Activated CD4-positive, alpha-beta memory T cell treated with anti-CD3 and anti-CD28 coated beads for 36 hours (primary cell): ENCODE data around the gene TSEN34. TPM values are rescaled to one million over a fixed set of nuclear protein-coding genes. Genes with fewer than 3 reads are reported as not detected.
"Not testable (repeated sequence)": the region's sequence is repeated elsewhere in the genome, so short reads cannot be mapped to it uniquely, and the experiment has no call there.

Experiments
- CTCF ChIA-PET: fragments of 350-600 bp; sonication (Branson Sonifier 250); formaldehyde crosslinking; loops from one replicate; lab custom pipeline; 2021; ENCODE audit warnings: antibody characterized with exemption, inconsistent platforms; lab: Charles Lee
- POLR2A ChIA-PET: fragments of 350-600 bp; sonication (Branson Sonifier 250); formaldehyde crosslinking; loops from one replicate; lab custom pipeline; 2021; ENCODE audit warnings: antibody characterized with exemption; lab: Charles Lee
- DNase-seq: peaks from one replicate; pipeline ENCODE4 v3.0.0-alpha.2; 2020
- H3K27ac Mint-ChIP-seq: one replicate; pipeline ENCODE4 v1.8.0; 2021; ENCODE audit warnings: mixed read lengths
- H3K27me3 Mint-ChIP-seq: one replicate; pipeline ENCODE4 v1.8.0; 2021; ENCODE audit warnings: mixed read lengths
- H3K36me3 Mint-ChIP-seq: one replicate; pipeline ENCODE4 v1.8.0; 2021; ENCODE audit warnings: mixed read lengths
- H3K4me1 Mint-ChIP-seq: one replicate; pipeline ENCODE4 v1.8.0; 2021; ENCODE audit warnings: low read depth, mixed read lengths
- H3K4me3 Mint-ChIP-seq: one replicate; pipeline ENCODE4 v1.8.0; 2021; ENCODE audit warnings: mild to moderate bottlenecking, mixed read lengths
- H3K9me3 Mint-ChIP-seq: one replicate; pipeline ENCODE4 v1.8.0; 2021; ENCODE audit warnings: mixed read lengths
- intact Hi-C: fragments of 100-400 bp; cut with micrococcal nuclease; formaldehyde crosslinking; loops from one replicate; pipeline ENCODE4 v1.15.1; 2023
- total RNA-seq, 2 experiments: library from RNA; stranded (reverse); gene quantifications; one replicate each; pipeline ENCODE4 v1.2.3, GENCODE V29; 2021

TSEN34 gene
- total RNA-seq, 2 experiments from 2014 or later, result 15.5 to 16.3 TPM

DNA sequence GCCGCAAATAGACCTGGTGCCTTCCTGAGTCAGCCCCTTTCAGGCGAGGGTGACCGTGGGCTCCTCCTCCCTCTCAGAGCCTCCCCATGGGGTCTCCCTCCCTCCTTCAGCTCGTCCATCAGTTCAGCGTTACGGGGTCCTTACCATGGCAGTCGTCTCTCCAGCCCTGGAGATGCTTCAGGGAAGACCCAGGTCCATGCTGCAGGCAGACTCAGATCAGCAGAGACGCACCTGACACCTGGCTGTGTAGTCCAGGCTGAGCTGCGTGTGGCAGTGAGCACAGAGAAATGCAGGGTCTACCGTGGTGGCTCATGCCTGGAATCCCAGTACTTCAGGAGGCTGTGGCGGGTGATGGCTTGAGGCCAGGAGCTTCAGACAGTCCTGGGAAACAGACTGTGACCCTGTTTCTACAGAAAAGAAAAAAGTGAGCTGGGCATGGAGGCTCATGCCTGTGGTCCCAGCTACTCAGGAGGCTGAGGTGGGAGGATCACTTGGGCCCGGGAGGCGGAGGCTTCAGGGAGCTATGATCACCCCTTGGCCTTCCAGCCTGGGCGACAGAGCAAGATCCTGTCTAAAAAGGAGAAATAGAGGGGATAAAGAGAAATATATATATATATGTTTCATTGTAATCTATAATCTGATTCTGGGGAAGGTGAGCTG lies 32.3 kb downstream of the TSEN34 start:
- H3K27me3 Mint-ChIP-seq, intact Hi-C loops, H3K9me3 Mint-ChIP-seq, POLR2A ChIA-PET, CTCF ChIA-PET, H3K36me3 Mint-ChIP-seq, DNase-seq, H3K4me3 Mint-ChIP-seq: not testable (repeated sequence)
- H3K27ac Mint-ChIP-seq, result peak overlapping the region; percentile 64
- peaks cover 16% of the 10 kb centered on the region for H3K4me1 Mint-ChIP-seq

DNA sequence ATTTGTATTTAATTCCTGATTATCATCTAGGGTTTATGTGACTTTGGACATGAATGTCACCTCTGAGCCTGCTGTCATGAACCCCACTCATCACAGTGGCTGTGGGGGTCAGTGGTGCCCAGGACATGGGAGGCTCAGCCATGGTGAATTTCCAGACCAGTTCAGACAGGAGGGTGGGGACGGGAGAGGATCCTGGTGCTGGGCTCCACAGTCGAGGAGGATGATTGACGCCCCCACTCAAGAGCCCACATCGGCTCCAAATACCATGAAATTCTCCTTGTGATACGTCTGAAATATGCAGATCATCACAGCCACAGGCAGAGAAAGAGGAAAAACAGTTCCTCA lies 32.8 kb downstream of the TSEN34 start:
- H3K9me3 Mint-ChIP-seq, DNase-seq, POLR2A ChIA-PET, H3K36me3 Mint-ChIP-seq, H3K4me3 Mint-ChIP-seq, intact Hi-C loops, H3K27me3 Mint-ChIP-seq, CTCF ChIA-PET, H3K27ac Mint-ChIP-seq: not testable (repeated sequence)
- H3K4me1 Mint-ChIP-seq, result peaks cover 16% of the 10 kb centered on the region

DNA sequence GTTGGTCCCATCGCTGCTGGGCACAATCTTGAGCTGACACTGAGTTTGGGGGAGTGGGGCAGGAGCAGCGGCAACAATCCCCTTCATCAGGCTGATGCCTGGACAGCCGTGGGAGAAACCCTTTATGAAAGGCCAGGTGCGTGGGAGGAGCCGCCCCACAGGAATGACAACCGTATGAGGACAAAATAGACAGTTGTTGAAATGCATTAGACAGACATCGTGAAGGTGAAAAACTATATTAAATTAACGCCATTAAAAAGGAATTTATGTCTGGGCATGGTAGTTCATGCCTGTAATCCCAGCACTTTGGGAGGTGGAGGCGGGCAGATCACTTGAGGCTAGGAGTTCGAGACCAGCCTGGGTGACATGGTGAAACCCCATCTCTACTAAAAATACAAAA lies 33.5 kb downstream of the TSEN34 start:
- H3K9me3 Mint-ChIP-seq, POLR2A ChIA-PET, intact Hi-C loops, H3K27ac Mint-ChIP-seq, H3K36me3 Mint-ChIP-seq, H3K27me3 Mint-ChIP-seq, DNase-seq, H3K4me3 Mint-ChIP-seq: not testable (repeated sequence)
- H3K4me1 Mint-ChIP-seq, result peaks cover 16% of the 10 kb centered on the region
- CTCF ChIA-PET, result interaction anchor here (0.7 kb wide), 1 partner anchor 1077 kb away, joined by 3 read pairs; no protein-coding TSS in a partner anchor

DNA sequence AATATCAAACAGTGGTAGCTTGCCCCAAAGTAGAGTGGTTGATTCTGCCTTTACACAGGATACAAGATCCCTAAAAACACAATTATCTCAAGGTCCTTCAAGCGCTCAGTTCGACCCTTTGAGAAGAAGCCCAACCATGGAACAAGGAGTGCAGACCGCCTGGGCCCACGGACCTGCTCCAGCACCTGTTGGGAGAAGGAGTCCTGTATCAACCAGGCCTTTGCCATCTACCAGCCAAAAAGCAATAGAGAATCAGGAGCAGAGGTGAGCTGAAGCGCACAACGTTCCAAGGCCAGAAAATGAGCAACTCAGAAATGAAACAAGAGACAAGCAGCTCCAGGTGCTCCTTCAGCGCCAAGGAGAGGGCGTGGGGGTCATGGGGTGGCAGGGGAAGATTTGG lies 38.0 kb downstream of the TSEN34 start:
- H3K4me1 Mint-ChIP-seq, result peaks cover 8% of the 10 kb centered on the region
- no peaks in the 10 kb centered on the region for H3K9me3 Mint-ChIP-seq
- H3K27me3 Mint-ChIP-seq, result peaks cover 21% of the 10 kb centered on the region
- intact Hi-C loops, result no loop called here
- no peak overlapping the region for H3K27ac Mint-ChIP-seq
- no peaks in the 10 kb centered on the region for H3K36me3 Mint-ChIP-seq
- no peak overlapping the region for H3K4me3 Mint-ChIP-seq
- no peak for DNase-seq
- POLR2A ChIA-PET, result no interaction called here
- CTCF ChIA-PET, result no interaction called here

DNA sequence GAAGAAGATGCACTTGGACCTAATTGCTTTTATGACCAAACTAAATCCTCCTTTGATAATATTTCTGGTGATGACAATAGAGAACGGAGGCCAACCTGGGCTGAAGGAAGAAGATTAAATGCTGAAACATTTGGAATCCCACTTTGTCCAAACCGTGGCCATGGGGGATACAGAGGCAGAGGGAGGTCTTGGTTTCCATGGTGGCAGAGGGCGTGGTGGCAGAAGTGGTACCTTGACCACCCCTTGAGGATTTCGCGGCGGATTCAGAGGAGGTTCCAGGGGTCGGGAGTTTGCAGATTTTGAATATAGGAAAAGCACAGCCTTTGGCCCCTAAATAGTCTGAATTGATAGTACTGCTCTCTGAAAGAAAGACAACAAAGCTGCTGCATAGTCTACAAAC lies 38.9 kb downstream of the TSEN34 start:
- Mint-ChIP-seq H3K4me3 (no peak overlapping the region), H3K36me3 (no peaks in the 10 kb centered on the region), H3K27me3 (peaks cover 24% of the 10 kb centered on the region), H3K27ac (no peak overlapping the region), H3K9me3 (no peaks in the 10 kb centered on the region), H3K4me1 (peaks cover 8% of the 10 kb centered on the region)
- intact Hi-C loops, result loop anchor here (2.0 kb wide), 1 partner anchor 21 kb away; no protein-coding TSS in a partner anchor
- POLR2A ChIA-PET, result no interaction called here
- DNase-seq, result no peak
- CTCF ChIA-PET, result interaction anchor here (0.7 kb wide), 1 partner anchor 62 kb away, joined by 4 read pairs; no protein-coding TSS in a partner anchor

DNA sequence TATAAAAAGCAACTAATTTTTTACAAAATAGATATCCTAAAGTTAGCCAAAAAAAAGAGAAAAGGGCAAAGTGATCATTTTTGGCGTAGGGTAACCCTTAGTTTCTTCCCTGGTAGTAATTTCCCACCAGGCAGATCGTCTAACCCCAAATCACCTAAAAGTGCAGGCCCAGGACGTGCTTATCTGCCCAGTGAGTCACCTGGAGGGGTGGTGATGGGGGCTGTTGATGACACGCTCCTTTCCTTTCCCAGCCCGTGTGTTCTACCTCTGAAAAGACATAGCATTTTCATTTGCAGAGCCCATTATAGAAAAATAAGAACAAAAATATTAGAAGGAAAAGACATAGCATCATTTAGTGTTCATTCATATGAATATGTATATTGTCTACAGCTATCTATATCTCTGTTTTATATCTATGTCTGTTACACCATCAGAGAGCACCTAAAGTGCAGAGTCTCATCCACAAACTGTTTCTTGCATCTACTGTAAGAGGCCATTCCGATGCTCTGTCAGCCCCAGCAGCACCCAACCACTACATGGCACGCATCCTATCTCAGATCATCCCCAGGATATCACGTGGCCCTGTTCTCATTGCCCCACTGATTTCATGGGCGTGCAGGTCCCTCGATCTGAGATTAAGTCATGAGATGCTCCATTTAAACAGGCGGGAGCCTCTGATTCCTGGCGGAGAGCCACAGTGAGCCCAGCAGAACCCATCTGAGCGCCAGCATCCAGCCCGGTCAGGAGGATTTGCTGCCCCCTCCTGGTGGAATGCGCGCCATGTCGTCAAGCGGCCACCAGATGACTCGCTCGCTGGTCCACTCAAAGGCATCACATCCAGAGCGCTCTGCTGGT lies 40.2 kb downstream of the TSEN34 start:
- peak; percentile 90 for DNase-seq
- no peak overlapping the region for H3K4me3 Mint-ChIP-seq
- peaks cover 8% of the 10 kb centered on the region for H3K4me1 Mint-ChIP-seq
- H3K9me3 Mint-ChIP-seq, result no peaks in the 10 kb centered on the region
- H3K36me3 Mint-ChIP-seq, result no peaks in the 10 kb centered on the region
- ChIA-PET CTCF (interaction anchor here (0.7 to 1.8 kb wide), 8 partner anchors 22 to 63 kb away, joined by 3 to 12 read pairs (median 6); partner anchors contain the start of genes MBOAT7 and TMC4), POLR2A (no interaction called here)
- intact Hi-C loops, result loop anchor here (1.0 to 2.0 kb wide), 2 partner anchors 23 to 63 kb away; no protein-coding TSS in a partner anchor
- H3K27me3 Mint-ChIP-seq, result peaks cover 24% of the 10 kb centered on the region
- H3K27ac Mint-ChIP-seq, result no peak overlapping the region

DNA sequence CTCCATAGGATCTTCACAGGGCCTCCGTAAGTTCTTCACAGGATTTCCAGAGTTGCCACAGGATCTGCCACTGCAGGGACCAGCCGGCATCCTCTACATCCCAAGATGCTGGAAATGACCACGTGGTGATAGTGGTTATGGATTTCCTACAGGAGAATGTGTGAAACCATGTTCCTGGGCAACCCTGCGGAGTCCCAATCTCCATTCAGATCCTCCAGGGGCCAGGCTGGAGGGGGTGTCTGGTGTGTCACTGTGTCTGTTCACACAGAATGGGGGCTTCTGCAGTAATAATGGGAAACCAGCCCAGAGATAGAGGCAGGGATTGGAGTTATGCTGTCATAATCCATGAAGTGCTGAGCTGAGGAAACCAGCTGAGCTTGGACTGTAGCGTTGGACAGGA lies 42.8 kb downstream of the TSEN34 start:
- CTCF ChIA-PET, result interaction anchor here (0.9 to 2.2 kb wide), 3 partner anchors 32 to 63 kb away, joined by 3 to 14 read pairs (median 3); no protein-coding TSS in a partner anchor
- intact Hi-C loops, result no loop called here
- no peak overlapping the region for H3K4me3 Mint-ChIP-seq
- no peaks in the 10 kb centered on the region for H3K9me3 Mint-ChIP-seq
- H3K27ac Mint-ChIP-seq, result no peak overlapping the region
- DNase-seq, result no peak
- no peaks in the 10 kb centered on the region for H3K36me3 Mint-ChIP-seq
- H3K27me3 Mint-ChIP-seq, result peaks cover 24% of the 10 kb centered on the region
- H3K4me1 Mint-ChIP-seq, result peaks cover 8% of the 10 kb centered on the region
- POLR2A ChIA-PET, result no interaction called here

DNA sequence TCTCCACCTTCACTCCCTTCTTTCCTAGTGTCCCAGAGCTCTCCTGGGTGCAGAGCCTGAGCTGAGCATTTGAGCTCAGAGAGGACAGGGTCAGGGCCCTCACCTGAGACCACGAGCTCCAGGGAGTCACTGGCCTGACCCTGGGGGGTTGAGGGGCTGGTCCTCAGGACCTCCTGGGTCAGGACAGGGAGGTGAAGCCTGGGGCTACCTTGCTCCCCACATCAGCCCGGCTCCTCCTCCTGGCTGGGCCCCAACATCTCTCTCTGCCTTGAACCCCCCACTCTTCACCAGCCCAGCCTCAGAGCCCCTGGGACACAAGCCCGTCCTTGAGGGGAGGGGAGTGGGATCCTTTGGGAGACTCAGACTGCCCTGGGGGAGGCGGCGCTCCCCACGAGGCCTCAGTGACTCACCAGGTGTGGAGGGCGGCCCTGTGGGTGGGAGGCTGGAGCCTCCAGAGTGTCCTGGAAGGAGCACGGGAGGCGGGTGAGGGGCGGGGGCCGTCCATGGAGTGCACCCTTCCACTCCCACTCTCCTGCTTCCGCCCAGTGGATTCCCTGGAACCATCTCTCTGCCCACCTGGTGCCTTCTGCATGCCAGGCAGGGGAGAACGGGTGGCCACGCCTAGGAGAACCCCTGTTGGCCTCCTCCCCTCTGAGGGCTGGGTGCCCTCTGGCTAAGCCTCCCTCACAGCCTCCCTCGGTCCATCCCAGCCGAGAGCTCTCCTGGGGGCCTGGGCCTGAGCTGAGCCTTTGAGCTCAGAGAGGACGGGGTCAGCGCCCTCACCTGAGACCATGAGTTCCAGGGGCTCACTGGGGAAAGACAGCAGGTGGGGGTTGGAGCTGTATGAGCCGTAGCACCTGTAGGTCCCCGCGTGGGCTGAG lies 48.6 kb downstream of the TSEN34 start:
- H3K4me3 Mint-ChIP-seq, CTCF ChIA-PET, POLR2A ChIA-PET, H3K36me3 Mint-ChIP-seq, H3K4me1 Mint-ChIP-seq, H3K27me3 Mint-ChIP-seq, H3K9me3 Mint-ChIP-seq, DNase-seq, H3K27ac Mint-ChIP-seq: not testable (repeated sequence)
- intact Hi-C loops, result loop anchor here (10.0 kb wide), 1 partner anchor 145 kb away; no protein-coding TSS in a partner anchor

DNA sequence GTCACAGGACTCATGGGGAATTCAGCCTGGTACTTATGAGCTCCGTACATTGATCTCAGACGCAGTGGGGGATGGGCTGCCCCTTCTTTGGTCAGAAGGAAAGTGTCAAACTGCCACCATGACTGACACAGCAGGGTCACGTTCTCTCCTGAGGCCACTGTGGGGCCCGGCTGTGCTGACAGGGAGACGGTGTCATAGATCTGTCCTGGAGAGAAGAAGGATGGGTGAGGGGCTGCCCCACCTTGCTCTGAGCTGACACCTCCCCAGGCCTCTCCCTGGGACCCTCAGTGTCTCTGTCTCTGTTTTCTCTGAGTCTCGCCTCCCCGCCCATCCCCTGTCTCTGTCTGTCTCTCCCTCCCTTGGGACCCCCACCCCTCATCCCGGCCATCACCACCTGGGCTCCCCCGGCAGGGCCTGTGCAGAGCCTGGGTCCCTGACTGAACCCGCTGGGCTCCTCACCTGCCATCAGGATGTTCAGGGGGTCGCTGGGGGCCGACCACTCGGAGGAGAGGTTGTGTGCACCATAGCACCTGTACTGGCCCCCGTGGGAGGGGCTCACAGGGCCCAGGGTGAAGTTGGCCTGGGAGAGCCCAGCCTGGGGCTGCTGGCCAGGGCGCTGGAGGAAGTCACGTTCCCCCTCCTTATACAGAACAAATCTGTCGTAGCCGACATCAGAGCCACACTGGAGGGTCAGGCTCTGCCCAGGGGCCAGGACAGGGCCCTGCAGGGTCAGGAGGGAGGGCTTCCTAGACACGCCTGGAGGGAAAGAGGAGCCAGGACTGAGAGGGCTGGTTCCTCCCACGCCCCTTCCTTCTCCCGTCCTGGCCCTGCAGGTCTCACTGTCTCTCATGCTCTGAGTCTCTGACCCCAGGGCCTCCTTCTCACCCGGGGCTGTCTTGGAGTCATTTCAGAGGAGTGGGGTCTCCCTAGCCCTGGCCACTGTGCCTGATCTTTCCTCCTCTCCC lies 49.5 kb downstream of the TSEN34 start:
- H3K9me3 Mint-ChIP-seq, POLR2A ChIA-PET, H3K36me3 Mint-ChIP-seq, H3K4me1 Mint-ChIP-seq, H3K27ac Mint-ChIP-seq, DNase-seq, H3K4me3 Mint-ChIP-seq, H3K27me3 Mint-ChIP-seq, CTCF ChIA-PET: not testable (repeated sequence)
- intact Hi-C loops, result loop anchor here (10.0 kb wide), 1 partner anchor 144 kb away; no protein-coding TSS in a partner anchor

DNA sequence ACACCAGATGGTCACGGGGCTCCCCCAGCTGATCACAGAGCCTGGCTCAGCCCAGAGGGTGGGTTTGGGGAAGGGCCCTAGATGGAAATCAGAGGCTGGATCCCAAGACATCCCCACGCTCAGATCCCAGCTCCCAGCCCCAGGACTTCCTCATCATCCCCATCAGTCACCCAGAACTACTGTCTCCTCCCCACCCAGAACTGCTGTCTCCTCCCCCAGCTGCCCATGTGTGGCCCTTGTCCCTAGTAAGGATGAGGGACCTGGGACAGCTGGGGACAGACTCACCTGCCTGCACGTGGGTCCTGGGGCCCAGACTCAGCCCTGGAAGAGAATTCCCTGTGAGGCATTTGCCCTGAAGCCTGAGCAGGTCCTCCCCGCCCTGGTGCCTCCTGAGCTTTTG lies 51.1 kb downstream of the TSEN34 start:
- intact Hi-C loops, result loop anchor here (10.0 kb wide), 1 partner anchor 143 kb away; no protein-coding TSS in a partner anchor
- H3K4me3 Mint-ChIP-seq, H3K27me3 Mint-ChIP-seq, H3K27ac Mint-ChIP-seq, H3K36me3 Mint-ChIP-seq, CTCF ChIA-PET, POLR2A ChIA-PET, H3K9me3 Mint-ChIP-seq, H3K4me1 Mint-ChIP-seq, DNase-seq: not testable (repeated sequence)

DNA sequence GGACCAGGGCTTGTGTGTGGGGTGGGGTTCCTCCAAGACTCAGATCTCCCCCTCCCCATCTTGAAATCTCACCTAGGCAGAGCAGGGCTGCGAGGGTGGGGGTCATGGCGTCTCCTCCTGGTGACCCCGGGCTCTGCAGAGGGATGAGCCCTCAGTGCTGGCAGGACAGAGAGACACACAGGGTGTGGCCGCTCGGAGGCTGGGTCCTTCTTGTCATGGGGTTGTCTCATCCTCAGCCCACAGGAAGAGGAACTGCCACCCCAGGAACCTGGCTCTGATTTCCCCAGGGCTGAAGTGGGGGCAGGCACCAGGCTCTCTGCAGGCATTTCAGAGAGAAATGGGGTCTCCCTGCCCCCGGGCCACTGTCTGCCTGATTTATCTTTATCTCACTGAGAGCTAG lies 51.5 kb downstream of the TSEN34 start, which contains the start of gene LILRA6:
Gene LILRA6 (minus strand): TSS at position 145 of the 400 bp plus-strand sequence.
- POLR2A ChIA-PET, H3K27ac Mint-ChIP-seq, CTCF ChIA-PET, H3K4me1 Mint-ChIP-seq, H3K27me3 Mint-ChIP-seq, DNase-seq, H3K36me3 Mint-ChIP-seq, H3K4me3 Mint-ChIP-seq, H3K9me3 Mint-ChIP-seq: not testable (repeated sequence)
- intact Hi-C loops, result loop anchor here (10.0 kb wide), 1 partner anchor 142 kb away; no protein-coding TSS in a partner anchor
